Measurements from ENCODE around the gene PVR.

DNA sequence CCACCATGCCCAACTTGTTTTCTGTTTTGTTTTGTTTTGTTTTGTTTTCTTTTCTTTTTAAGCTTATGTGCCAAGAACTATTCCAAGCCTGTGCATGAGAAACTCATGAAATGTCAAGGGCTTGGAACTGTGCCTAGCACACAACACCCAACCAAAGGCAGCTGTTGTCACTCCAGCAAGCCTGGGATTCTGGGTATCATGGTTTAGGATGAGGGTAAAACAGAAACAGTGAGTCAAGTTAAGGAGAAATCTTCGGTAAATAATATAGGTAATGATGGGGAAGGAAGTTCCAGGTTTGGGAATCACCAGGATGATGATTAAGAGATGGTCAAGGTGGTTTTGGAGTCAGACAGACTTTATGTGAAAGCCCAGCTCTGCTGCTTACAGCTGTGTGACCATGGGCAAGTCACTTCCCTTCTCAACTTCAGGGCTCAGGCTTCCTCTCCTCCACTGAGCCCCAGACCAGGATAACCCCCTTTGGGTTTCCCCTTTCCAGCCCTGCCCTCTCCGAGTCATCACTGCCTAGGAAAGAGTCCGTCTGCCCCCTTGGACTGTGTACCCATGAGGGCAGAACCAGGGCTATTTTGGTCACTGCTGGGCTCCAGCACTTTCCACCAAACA is 5.0 kb downstream of the PVR start:
- TF ChIP-seq, protein P1, sequence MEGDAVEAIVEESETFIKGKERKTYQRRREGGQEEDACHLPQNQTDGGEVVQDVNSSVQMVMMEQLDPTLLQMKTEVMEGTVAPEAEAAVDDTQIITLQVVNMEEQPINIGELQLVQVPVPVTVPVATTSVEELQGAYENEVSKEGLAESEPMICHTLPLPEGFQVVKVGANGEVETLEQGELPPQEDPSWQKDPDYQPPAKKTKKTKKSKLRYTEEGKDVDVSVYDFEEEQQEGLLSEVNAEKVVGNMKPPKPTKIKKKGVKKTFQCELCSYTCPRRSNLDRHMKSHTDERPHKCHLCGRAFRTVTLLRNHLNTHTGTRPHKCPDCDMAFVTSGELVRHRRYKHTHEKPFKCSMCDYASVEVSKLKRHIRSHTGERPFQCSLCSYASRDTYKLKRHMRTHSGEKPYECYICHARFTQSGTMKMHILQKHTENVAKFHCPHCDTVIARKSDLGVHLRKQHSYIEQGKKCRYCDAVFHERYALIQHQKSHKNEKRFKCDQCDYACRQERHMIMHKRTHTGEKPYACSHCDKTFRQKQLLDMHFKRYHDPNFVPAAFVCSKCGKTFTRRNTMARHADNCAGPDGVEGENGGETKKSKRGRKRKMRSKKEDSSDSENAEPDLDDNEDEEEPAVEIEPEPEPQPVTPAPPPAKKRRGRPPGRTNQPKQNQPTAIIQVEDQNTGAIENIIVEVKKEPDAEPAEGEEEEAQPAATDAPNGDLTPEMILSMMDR (IDR thresholded peaks at IDR 0.05), result no peak
- TF ChIP-seq POLR2A (IDR thresholded peaks at IDR 0.05), result no peak

All from sigmoid colon (tissue), 3 donors.